Lung (tissue), 12 donors: ENCODE data around the gene CSMD2. TPM values are rescaled to one million over a fixed set of nuclear protein-coding genes. Genes with fewer than 3 reads are reported as not detected.
A peak's percentile ranks its signal among the peaks of the same experiment; 100 is the strongest.

Experiments used
- ATAC-seq: fragments of 200-7000 bp; cut with Tn5 transposase; one replicate; pipeline ENCODE4 v1.9.1; 2020; ENCODE audit warnings: moderate number of reproducible peaks; ENCODE audit not compliant: insufficient read depth, low FRiP score
- DNase-seq, 3 donors: peaks; one replicate each; pipeline ENCODE4 v3.0.0-alpha.2; 2013 to 2017
- H3K27ac ChIP-seq, 2 donors: one replicate each; pipeline ENCODE4 v1.5.1; 2013; ENCODE audit warnings: mild to moderate bottlenecking in 2 of 2, moderate library complexity in 2 of 2, control low read depth in 1 of 2, inconsistent platforms in 1 of 2, low read depth in 1 of 2, low read length in 1 of 2
- H3K27me3 ChIP-seq, 3 donors: one replicate each; pipeline ENCODE4 v1.5.1; 2013; ENCODE audit warnings: low read length in 2 of 3; ENCODE audit not compliant: control insufficient read depth in 3 of 3, insufficient read depth in 3 of 3
- H3K36me3 ChIP-seq, 4 donors: one replicate each; pipeline ENCODE4 v1.5.1; 2013; ENCODE audit warnings: low read length in 4 of 4, mild to moderate bottlenecking in 1 of 4, moderate library complexity in 1 of 4; ENCODE audit not compliant: control insufficient read depth in 4 of 4, insufficient read depth in 4 of 4
- H3K4me1 ChIP-seq, 5 donors: one replicate each; pipeline ENCODE4 v1.5.1; 2013; ENCODE audit warnings: low read length in 5 of 5, mild to moderate bottlenecking in 2 of 5, moderate library complexity in 1 of 5; ENCODE audit not compliant: control insufficient read depth in 5 of 5, insufficient read depth in 5 of 5
- H3K4me3 ChIP-seq: one replicate; pipeline ENCODE4 v1.5.1; 2013; ENCODE audit warnings: mild to moderate bottlenecking, control low read depth, moderate library complexity
- H3K9ac ChIP-seq, 2 donors: one replicate each; pipeline ENCODE4 v1.5.1; 2013; ENCODE audit warnings: low read length in 2 of 2, control low read depth in 1 of 2; ENCODE audit not compliant: insufficient read depth in 1 of 2
- H3K9me3 ChIP-seq, 4 donors: one replicate each; pipeline ENCODE4 v1.5.1; 2013; ENCODE audit warnings: low read length in 3 of 4, mild to moderate bottlenecking in 1 of 4, moderate library complexity in 1 of 4; ENCODE audit not compliant: control insufficient read depth in 4 of 4, insufficient read depth in 3 of 4
- CTCF ChIP-seq: IDR thresholded peaks from 2 replicates; pipeline ENCODE4 v1.5.1; 2012; ENCODE audit warnings: mild to moderate bottlenecking; ENCODE audit errors: control extremely low read depth, extremely low read depth
- WGBS, 2 donors: extraction: QIAGEN DNeasy Blood & Tissue Kit; methylation state at CpG; one replicate each; pipeline ENCODE4 v1.1.7; 2013; 5-methylcytosine and 5-hydroxymethylcytosine counted together
- polyA plus RNA-seq, 2 donors: library from polyadenylated mRNA; stranded (reverse); fragments of 200-250 nt; gene quantifications; one replicate each; pipeline ENCODE4 v1.2.1, GENCODE V29; 2013
- total RNA-seq, 2 donors: library from RNA; depleted of rRNA in 1 of 2; stranded (reverse); fragments of >200 nt in 1 of 2; gene quantifications; one replicate each; pipeline ENCODE4 v1.2.1, GENCODE V29; 2014 to 2021
- donor health status: control.
- donor health status: control.
- donor health status: Bipolar disorder and iron deficiency.
- donor health status: healthy.
- donor health status: DM: yes; HTN: yes; CAD: no.

The CSMD2 gene
- total and polyA plus RNA-seq, 4 donors: 0.11 to 1.2 (median 0.39) TPM

DNA sequence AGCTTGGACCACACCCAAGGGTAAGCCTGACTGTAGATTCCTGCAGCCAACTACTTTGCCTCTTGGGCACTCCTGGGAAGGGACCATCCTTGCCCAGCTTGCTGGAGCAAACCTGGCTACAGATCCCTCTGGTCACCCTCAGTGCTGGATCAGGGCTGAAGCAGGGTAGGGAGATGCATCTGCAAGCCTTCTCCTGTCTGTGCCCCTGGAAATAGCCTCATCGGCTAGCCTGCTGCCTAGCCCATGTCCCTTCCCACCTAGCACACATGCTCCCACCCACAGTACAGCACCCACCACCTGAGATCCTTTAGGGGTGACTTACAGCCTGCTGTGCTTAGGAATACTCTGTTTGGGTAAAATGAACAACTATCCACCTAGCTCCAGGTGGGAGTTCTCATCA is 478.5 kb downstream of the CSMD2 start:
- TF ChIP-seq CTCF: no peak
- ATAC-seq (no peak), DNase-seq (no peak)
- Histone ChIP-seq H3K27ac (no peak overlapping the region), H3K9me3 (peaks cover 0 to 4% (median 0%) of the 10 kb centered on the region in 4 donors), H3K4me1 (peaks cover 0 to 4% (median 0%) of the 10 kb centered on the region in 5 donors), H3K36me3 (no peaks in the 10 kb centered on the region), H3K9ac (no peak overlapping the region), H3K27me3 (peaks cover 0 to 4% (median 0%) of the 10 kb centered on the region in 3 donors), H3K4me3 (no peak overlapping the region)
- WGBS, 2 donors: 82 to 95% methylated on average over 1 of the region's 1 CpG

- WGBS, 2 donors: 50 to 51% methylated on average over 5 of the region's 5 CpGs
- H3K27me3 ChIP-seq: peaks cover 0 to 4% (median 0%) of the 10 kb centered on the region in 3 donors
- DNase-seq: peak; percentile 38 to 75 (median 67)
- H3K4me1 ChIP-seq: peaks cover 0 to 4% (median 0%) of the 10 kb centered on the region in 5 donors
- no peak overlapping the region for H3K27ac ChIP-seq
- H3K9me3 ChIP-seq: peaks cover 0 to 4% (median 0%) of the 10 kb centered on the region in 4 donors
- H3K4me3 ChIP-seq: no peak overlapping the region
- no peak for TF ChIP-seq CTCF
- no peaks in the 10 kb centered on the region for H3K36me3 ChIP-seq
- H3K9ac ChIP-seq: no peak overlapping the region
- ATAC-seq: no peak
Measured at GRCh38 chr1:33685256-33685655, 479.8 kb downstream of the CSMD2 start.

DNA sequence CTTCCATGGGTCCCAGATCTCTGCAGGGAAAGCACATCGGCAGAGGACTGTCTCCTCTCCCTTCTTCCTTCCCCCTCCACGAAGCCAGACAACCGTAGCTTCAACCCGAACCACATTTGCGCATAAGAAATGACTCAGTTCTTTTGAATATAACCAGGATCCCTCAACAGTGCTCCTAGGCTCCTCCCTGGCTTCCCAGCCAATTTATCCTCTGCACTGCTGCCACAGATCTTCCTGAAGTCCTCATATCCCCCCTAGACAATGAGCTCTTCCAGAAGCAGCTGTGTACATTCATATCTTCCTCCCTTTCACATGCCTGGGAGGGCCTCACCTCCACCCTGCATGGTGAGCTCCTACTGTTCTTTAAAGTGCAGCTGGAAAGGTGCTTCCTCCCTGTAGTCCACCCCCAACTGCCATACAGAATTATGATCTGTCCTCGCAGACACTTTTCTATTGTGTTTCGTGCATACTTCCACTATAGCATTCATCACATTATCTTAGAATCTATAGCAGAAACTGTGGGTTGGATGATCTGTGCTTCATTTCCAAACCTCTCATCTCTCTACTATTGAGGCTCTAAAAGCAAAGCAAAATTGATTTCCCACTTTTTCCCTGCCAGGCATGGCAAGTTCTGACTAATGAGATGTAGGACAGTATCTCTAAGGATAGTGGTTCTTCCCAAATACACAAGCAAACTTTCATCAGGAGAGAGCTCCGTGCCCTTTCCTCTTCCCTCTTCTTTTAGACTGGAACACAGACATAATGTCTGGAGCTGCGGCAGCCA is 480.4 kb downstream of the CSMD2 start:
- Histone ChIP-seq H3K36me3 (no peaks in the 10 kb centered on the region), H3K27me3 (peaks cover 0 to 4% (median 0%) of the 10 kb centered on the region in 3 donors), H3K9me3 (peaks cover 0 to 4% (median 0%) of the 10 kb centered on the region in 4 donors), H3K27ac (no peak overlapping the region), H3K9ac (no peak overlapping the region), H3K4me3 (no peak overlapping the region), H3K4me1 (peaks cover 0 to 4% (median 0%) of the 10 kb centered on the region in 5 donors)
- ATAC-seq: no peak
- no peak for TF ChIP-seq CTCF
- WGBS, 2 donors: 78 to 81% methylated on average over 9 of the region's 9 CpGs
- DNase-seq: no peak
